ENCODE results near the gene TBC1D3K. TPM values are rescaled to one million over a fixed set of nuclear protein-coding genes. Genes with fewer than 3 reads are reported as not detected.
"Not testable (repeated sequence)": the region's sequence is repeated elsewhere in the genome, so short reads cannot be mapped to it uniquely, and the experiment has no call there.

Gene TBC1D3K
- not detected in 2 replicates for total RNA-seq (2012; rRNA removed)
- polyA plus RNA-seq (2012; rRNA removed), result not detected in 2 replicates
- not detected in 2 replicates for polyA plus RNA-seq (2012; cell fraction: cytosol; rRNA removed)
- 0.05 TPM in 1 of 2 replicates, not detected in the other for polyA plus RNA-seq (2012; cell fraction: nucleus; rRNA removed; ENCODE audit: low replicate concordance)
- percentile 16 among the genes with signal in this experiment for Bru-seq, nascent RNA
- BruChase-seq, experiment 1, labeled RNA remaining after a 6-hour chase, result percentile 8 among the genes with signal in this experiment
- BruChase-seq, experiment 2, labeled RNA remaining after a 2-hour chase, result percentile 20 among the genes with signal in this experiment
- long read RNA-seq, result 0 reads

DNA sequence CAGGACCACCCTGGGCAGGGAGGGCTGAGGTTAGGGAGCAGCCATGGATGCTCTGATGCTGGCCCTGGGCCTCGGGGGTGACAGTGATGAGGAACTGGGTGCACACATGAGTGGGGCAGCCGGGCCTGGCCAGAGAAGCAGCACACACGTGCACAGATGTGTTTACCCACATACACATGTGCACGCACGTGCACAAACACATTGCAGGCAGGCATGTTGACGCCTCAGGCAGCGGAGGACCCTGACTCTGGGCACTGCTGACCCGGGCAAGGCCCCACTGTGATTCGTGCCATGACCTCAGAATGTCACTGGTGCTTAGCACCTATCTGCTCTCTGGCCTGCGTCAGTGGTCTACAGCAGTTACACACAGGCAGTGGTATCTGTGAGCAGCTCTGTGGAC, at the start of gene TBC1D3K:
TBC1D3K (plus strand) TSS at position 301 of the 400 bp plus-strand sequence. CDS start 1,585 bp downstream, outside the sequence.
- H3K27me3 ChIP-seq (ENCODE audit: control insufficient read depth, insufficient read depth, low read length); in situ Hi-C loops (cut with MboI; ENCODE audit: low sequenced_read_pairs); H3K14ac ChIP-seq (replicated peaks; ENCODE audit: low read depth, low read length); H2AFZ ChIP-seq (replicated peaks; ENCODE audit: low read length, poor library complexity); H3K4ac ChIP-seq (ENCODE audit: low read depth, low read length); CTCF ChIA-PET; BruUV-seq (replicated peaks); H2BK15ac ChIP-seq (ENCODE audit: low read depth, low read length); POLR2A ChIA-PET (ENCODE audit: unreplicated experiment); H3K36me3 ChIP-seq (ENCODE audit: control insufficient read depth, insufficient read depth, low read length); ATAC-seq (ENCODE audit: low read depth); dilution Hi-C loops (cut with HindIII; ENCODE audit: low sequenced_read_pairs, unreplicated experiment); H3K4me1 ChIP-seq (ENCODE audit: control insufficient read depth, insufficient read depth, low read length); H4K20me1 ChIP-seq (ENCODE audit: insufficient read depth, low read length); H3K9me1 ChIP-seq (ENCODE audit: insufficient read depth, low read length); H3K4me2 ChIP-seq (ENCODE audit: low read depth, low read length); H4K91ac ChIP-seq (ENCODE audit: insufficient read depth, low read depth, low read length); intact Hi-C loops (cut with micrococcal nuclease); H2AK5ac ChIP-seq (ENCODE audit: low read depth, low read length); H3K27ac ChIP-seq (ENCODE audit: insufficient read depth, low read length); H2BK5ac ChIP-seq (ENCODE audit: low read depth, low read length, poor library complexity, severe bottlenecking); H3K79me1 ChIP-seq (ENCODE audit: low read depth in 1 of 2, low read length in 2 of 2); H2BK120ac ChIP-seq (ENCODE audit: low read depth, low read length); H3K56ac ChIP-seq (ENCODE audit: extremely low read depth, insufficient read depth, low read length); H2BK20ac ChIP-seq (ENCODE audit: low read depth, low read length); H3K9me3 ChIP-seq (ENCODE audit: control insufficient read depth, insufficient read depth, low read length); DNase-seq; H2AK9ac ChIP-seq (replicated peaks; ENCODE audit: low read depth, low read length, poor library complexity); H4K8ac ChIP-seq (ENCODE audit: low read depth in 2 of 2, low read length in 2 of 2); H3K23ac ChIP-seq (ENCODE audit: low read depth, low read length); H3K4me3 ChIP-seq (ENCODE audit: insufficient read depth, low read depth, low read length); H3K18ac ChIP-seq (ENCODE audit: low read depth, low read length); H3K9ac ChIP-seq (ENCODE audit: low read depth, low read length); H4K5ac ChIP-seq (ENCODE audit: low read depth, low read length): not testable (repeated sequence)
- WGBS, 2 experiments (ENCODE audit: extremely low coverage in 2 of 2, insufficient read length in 1 of 2), result no CpG with 5 or more reads among the region's 10 CpGs
